GM21381 (cell line): ENCODE data around the gene AIFM3.

Source experiments
- ATAC-seq: cut with Tn5 transposase; IDR thresholded peaks from one replicate; pipeline ENCODE4 v1.9.1; 2021; ENCODE audit warnings: mild to moderate bottlenecking, moderate library complexity; ENCODE audit not compliant: unreplicated experiment

The AIFM3 gene

DNA sequence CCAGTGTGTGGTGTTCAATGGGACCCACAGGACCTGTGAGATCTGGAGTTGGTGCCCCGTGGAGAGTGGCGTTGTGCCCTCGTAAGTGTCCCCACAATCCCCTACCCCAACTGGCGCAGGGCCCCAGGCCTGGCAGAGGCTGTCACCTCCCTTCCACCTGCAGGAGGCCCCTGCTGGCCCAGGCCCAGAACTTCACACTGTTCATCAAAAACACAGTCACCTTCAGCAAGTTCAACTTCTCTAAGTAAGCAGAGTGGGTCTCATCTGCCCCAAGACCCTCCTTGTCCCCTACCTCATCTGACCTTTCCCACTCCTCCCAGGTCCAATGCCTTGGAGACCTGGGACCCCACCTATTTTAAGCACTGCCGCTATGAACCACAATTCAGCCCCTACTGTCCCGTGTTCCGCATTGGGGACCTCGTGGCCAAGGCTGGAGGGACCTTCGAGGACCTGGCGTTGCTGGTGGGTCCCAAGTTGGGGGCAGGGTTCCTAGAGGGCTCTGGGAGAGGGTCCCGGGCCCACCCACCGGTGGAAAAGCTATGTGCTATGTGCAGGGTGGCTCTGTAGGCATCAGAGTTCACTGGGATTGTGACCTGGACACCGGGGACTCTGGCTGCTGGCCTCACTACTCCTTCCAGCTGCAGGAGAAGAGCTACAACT, 56.0 kb downstream of the AIFM3 start:
- no peak for ATAC-seq

DNA sequence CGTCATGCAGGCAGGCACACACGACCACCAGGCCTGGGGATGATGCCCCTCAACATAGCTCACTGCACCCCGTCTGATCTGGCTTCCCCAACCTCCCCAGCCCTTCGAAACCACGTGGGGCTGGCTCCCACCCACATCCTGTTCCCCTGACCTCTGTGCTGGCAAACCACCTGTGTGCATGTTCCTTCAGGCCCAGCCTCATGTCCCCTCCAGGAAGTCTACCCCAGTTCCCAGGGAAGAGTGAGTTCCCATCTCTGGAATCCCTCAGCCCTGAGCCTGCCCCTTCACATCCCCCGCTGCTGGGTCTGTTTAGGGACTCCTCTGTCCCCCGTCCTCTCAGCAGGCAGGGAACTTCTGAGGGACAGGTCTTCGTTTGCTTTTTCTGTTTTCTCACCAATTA, 58.2 kb downstream of the AIFM3 start:
- ATAC-seq = no peak

DNA sequence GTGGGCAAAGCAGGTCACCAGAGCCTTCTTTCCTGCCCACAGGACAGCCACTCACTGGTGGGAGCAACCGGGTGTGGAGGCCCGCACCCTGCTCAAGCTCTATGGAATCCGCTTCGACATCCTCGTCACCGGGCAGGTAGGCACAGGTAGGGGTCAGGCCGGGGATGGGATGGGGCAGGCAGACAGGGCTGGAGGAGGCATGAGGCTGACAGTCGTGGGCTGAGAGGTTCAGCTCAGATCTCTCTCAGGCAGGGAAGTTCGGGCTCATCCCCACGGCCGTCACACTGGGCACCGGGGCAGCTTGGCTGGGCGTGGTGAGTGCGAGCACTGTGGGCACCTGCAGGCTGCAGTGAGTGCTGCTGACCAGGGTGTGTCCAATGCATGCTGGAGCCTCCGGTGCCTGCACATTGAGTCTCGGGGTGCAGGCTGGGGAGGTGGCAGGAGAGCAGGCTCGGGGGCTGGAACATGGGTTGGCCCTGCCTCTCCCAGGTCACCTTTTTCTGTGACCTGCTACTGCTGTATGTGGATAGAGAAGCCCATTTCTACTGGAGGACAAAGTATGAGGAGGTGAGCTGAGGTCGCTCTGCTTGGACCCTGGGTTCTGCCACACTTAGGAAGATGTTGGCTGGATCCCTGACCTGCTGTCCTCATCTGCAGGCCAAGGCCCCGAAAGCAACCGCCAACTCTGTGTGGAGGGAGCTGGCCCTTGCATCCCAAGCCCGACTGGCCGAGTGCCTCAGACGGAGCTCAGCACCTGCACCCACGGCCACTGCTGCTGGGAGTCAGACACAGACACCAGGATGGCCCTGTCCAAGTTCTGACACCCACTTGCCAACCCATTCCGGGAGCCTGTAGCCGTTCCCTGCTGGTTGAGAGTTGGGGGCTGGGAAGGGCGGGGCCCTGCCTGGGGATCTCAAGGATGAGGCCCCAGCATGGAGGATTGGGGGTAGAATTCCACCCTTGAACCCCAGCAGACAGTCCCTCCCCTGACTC, 59.0 kb downstream of the AIFM3 start:
- ATAC-seq = no peak

DNA sequence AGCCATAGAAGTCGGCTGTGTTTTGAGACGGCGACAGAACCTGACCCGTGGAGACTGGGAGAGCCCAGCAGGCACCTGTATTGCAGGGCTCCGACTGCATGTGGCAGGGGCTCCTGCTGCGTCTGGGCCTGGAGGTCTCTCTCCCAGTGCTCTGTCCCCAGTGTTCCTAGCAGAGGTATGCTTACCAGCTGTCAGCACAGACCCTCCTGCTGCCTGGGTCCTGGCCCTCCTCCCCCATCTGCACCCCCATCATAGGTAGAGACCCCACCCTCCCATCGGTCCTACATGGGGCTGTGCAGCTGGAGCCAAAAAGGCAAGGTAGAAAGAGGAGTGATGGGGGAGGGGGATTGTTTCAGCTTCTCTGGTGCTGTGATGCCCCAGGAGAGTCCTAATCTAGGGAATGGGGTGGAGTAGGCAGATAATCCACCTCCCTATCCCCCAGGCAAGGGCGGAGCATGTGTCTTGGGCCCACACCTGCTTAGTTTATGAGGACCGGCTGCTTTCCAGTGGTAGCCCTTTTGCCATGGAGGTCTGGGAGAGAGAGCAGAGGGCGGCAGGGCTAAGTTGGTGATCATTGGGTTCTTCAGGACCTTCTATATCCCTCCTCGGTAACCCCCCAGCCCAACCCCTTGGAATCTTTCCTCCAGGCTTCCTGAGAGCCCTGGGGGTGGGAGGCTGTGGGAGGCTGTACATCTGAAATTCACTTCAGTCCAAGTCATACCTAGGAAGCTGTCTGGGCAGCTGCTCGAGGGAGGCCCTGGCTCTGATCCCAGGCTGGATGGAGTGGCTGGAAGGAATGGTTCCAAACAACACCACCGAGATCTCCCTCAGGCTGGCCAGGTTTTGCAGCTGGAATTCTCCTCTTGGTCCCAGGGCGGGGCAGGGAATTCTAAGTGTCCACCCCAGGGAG, 60.0 kb downstream of the AIFM3 start:
- no peak for ATAC-seq

DNA sequence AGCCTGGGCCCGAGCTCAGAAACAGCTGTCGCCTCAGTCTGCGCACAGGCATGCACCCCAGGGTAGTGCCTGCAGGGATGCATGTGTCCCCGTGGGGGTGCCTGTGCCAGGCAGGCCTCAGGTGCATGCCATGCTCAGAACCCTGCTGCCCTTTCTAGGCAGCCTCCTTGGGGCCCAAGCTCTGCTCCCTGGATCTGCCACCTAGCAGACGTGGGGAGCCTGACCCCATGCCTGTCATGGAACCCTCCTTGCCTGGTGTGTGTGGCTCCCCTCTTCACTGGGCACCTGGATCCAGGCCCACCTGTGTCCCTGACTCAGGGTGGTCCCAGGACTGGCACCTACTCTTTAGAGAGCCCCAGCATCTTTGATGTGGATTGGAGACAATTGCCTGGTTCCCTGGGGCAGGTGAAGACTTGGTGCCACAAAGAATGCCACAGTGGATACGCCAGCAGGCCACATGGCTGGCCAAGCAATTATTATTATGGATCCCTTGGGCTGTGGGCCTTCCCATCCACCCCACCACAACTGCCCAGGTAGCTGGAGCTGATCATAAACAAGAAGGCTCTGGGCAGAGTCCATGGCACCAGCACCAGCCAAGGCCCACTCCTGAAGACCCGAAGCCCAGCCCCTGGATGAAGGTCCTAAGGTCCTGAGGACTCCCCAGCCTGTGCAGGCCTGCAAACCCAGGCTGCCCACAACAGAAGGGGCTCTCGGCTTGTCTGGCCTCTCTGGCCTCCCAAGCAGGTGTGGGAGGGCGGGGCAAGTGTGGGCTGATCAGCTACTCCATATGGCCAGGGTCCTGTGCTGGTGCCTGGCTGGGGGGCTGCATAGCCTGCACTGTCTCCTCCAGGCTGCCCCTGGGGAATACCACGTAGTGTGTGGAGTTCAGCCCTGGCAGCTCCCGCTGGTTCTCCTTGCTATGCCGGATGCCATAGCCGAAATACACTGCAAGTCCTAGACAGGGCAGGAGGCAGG, 61.5 kb downstream of the AIFM3 start:
- no peak for ATAC-seq

GRCh38 chr22:21029486-21030025, 62.5 kb downstream of the AIFM3 start:
- ATAC-seq = no peak

GRCh38 chr22:21030032-21030431, 63.0 kb downstream of the AIFM3 start:
- no peak for ATAC-seq
